MM.1S (cell line): ENCODE results near the gene ADM5.

Experiments used
- DNase-seq: peaks from one replicate; pipeline ENCODE4 v3.0.0-alpha.2; 2015
- H2AFZ ChIP-seq: fragments of 300-600 bp; sonication (generic); 2 replicates; pipeline ENCODE4 v1.6.0; 2016; ENCODE audit warnings: antibody characterized with exemption, low read length
- H3F3A ChIP-seq: fragments of 300-600 bp; sonication (generic); 2 replicates; pipeline ENCODE4 v1.6.1; 2016; ENCODE audit warnings: mild to moderate bottlenecking, antibody characterized with exemption, low read length, moderate library complexity, mixed read lengths; ENCODE audit not compliant: insufficient read depth
- H3K27ac ChIP-seq: fragments of 300-600 bp; sonication (generic); 2 replicates; pipeline ENCODE4 v1.5.1; 2016; ENCODE audit warnings: mild to moderate bottlenecking, low read length
- H3K27me3 ChIP-seq: fragments of 300-600 bp; sonication (generic); replicated peaks from 2 replicates; pipeline ENCODE4 v1.6.0; 2016; ENCODE audit warnings: low read length; ENCODE audit not compliant: insufficient read depth
- H3K36me3 ChIP-seq: fragments of 300-600 bp; sonication (generic); replicated peaks from 2 replicates; pipeline ENCODE4 v1.6.1; 2016; ENCODE audit warnings: mild to moderate bottlenecking, low read length, mixed read lengths; ENCODE audit not compliant: insufficient read depth
- H3K4me1 ChIP-seq: fragments of 300-600 bp; sonication (generic); 2 replicates; pipeline ENCODE4 v1.6.1; 2016; ENCODE audit warnings: low read length, mixed read lengths
- H3K4me2 ChIP-seq: fragments of 300-600 bp; sonication (generic); 2 replicates; pipeline ENCODE4 v1.6.0; 2016; ENCODE audit warnings: low read depth, low read length
- H3K4me3 ChIP-seq: fragments of 300-600 bp; sonication (generic); 2 replicates; pipeline ENCODE4 v1.5.1; 2016; ENCODE audit warnings: low read length, mixed read lengths
- H3K79me2 ChIP-seq: fragments of 300-600 bp; sonication (generic); 2 replicates; pipeline ENCODE4 v1.6.1; 2016; ENCODE audit warnings: mixed run types, low read length, mixed read lengths
- H3K9ac ChIP-seq: fragments of 300-600 bp; sonication (generic); 2 replicates; pipeline ENCODE4 v1.6.1; 2016; ENCODE audit warnings: low read length, mixed read lengths
- H3K9me2 ChIP-seq: fragments of 300-600 bp; sonication (generic); replicated peaks from 2 replicates; pipeline ENCODE4 v1.6.1; 2016; ENCODE audit warnings: mild to moderate bottlenecking, low read length, mixed read lengths; ENCODE audit not compliant: insufficient read depth
- H3K9me3 ChIP-seq: fragments of 300-600 bp; sonication (generic); replicated peaks from 2 replicates; pipeline ENCODE4 v1.6.1; 2016; ENCODE audit warnings: mild to moderate bottlenecking, low read length, mixed read lengths; ENCODE audit not compliant: insufficient read depth
- H4K20me1 ChIP-seq: fragments of 300-600 bp; sonication (generic); 2 replicates; pipeline ENCODE4 v1.6.1; 2016; ENCODE audit warnings: mild to moderate bottlenecking, low read length, moderate library complexity, mixed read lengths; ENCODE audit not compliant: insufficient read depth
- EZH2 ChIP-seq: fragments of 300-600 bp; sonication (generic); optimal IDR thresholded peaks from 2 replicates; pipeline ENCODE3; 2017; ENCODE audit warnings: low read depth, mild to moderate bottlenecking, antibody characterized with exemption, low read length, mixed read lengths
- EZH2phosphoT487 ChIP-seq: fragments of 300-600 bp; sonication (generic); IDR thresholded peaks from 2 replicates; pipeline ENCODE4 v1.6.1; 2018; ENCODE audit warnings: antibody characterized with exemption, low read length
- TF ChIP-seq, protein P1 (sequence below): fragments of 300-600 bp; sonication (generic); IDR thresholded peaks from 2 replicates; pipeline ENCODE4 v1.5.1; 2016; ENCODE audit warnings: antibody characterized with exemption, low read length, mixed read lengths

Gene ADM5

DNA sequence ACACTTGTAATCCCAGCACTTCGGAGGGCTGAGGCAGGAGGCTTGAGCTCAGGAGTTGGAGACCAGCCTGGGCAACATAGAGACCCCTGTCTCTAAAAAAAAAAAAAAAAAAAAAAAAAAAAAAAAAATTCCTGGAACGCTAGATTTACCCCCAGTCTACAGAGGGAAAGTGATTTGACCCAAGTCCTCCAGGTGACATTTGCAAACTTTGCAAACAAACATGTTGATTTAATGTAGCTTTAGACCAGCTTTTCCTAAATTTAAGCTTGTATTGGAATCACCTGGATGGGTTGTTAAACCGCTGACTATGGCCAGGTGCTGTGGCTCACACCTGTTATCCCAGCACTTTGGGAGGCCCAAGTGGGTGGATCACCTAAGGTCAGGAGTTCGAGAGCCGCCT is 10.0 kb downstream of the ADM5 start:
- no peaks in the 10 kb centered on the region for H3K4me1 ChIP-seq

DNA sequence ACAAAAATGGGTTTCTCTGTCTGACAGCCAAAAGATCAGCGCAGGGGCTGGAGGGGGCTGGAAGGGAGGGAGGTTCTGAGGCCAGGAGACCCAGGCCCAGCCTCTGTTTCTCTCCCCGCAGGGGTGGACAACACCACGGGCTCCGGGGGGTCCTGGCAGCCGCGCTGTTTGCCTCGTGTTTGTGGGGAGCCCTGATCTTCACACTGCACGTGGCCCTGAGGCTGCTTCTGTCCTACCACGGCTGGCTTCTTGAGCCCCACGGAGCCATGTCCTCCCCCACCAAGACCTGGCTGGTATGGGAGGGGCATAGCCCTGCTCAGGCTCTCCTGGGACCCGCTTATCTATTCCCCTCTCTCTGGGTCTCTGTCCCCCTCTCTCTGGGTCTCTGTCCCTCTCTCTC is 11.2 kb downstream of the ADM5 start:
- no peak overlapping the region for H3K4me2 ChIP-seq
- H3K9me3 ChIP-seq: no peaks in the 10 kb centered on the region
- no peak overlapping the region for H3K9ac ChIP-seq
- H3K4me3 ChIP-seq: no peak overlapping the region
- DNase-seq: no peak
- no peak for TF ChIP-seq EZH2
- TF ChIP-seq, protein P1, sequence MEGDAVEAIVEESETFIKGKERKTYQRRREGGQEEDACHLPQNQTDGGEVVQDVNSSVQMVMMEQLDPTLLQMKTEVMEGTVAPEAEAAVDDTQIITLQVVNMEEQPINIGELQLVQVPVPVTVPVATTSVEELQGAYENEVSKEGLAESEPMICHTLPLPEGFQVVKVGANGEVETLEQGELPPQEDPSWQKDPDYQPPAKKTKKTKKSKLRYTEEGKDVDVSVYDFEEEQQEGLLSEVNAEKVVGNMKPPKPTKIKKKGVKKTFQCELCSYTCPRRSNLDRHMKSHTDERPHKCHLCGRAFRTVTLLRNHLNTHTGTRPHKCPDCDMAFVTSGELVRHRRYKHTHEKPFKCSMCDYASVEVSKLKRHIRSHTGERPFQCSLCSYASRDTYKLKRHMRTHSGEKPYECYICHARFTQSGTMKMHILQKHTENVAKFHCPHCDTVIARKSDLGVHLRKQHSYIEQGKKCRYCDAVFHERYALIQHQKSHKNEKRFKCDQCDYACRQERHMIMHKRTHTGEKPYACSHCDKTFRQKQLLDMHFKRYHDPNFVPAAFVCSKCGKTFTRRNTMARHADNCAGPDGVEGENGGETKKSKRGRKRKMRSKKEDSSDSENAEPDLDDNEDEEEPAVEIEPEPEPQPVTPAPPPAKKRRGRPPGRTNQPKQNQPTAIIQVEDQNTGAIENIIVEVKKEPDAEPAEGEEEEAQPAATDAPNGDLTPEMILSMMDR: no peak
- no peak for TF ChIP-seq EZH2phosphoT487
- no peaks in the 10 kb centered on the region for H3K36me3 ChIP-seq
- H3K79me2 ChIP-seq: no peaks in the 10 kb centered on the region
- H3K27me3 ChIP-seq: peaks cover 36% of the 10 kb centered on the region
- no peak overlapping the region for H2AFZ ChIP-seq
- H3K4me1 ChIP-seq: no peaks in the 10 kb centered on the region
- no peaks in the 10 kb centered on the region for H3K9me2 ChIP-seq
- no peak overlapping the region for H3K27ac ChIP-seq
- no peaks in the 10 kb centered on the region for H4K20me1 ChIP-seq
- H3F3A ChIP-seq: no peaks in the 10 kb centered on the region

More for the DNA sequence above, 10.0 kb downstream of the ADM5 start:
- H3K9me3 ChIP-seq: no peaks in the 10 kb centered on the region
- H3K36me3 ChIP-seq: no peaks in the 10 kb centered on the region
- no peaks in the 10 kb centered on the region for H3F3A ChIP-seq
- no peaks in the 10 kb centered on the region for H4K20me1 ChIP-seq
- H3K27me3 ChIP-seq: peaks cover 24% of the 10 kb centered on the region
- DNase-seq: no peak
- H3K27ac ChIP-seq: no peak overlapping the region
- no peak overlapping the region for H3K9ac ChIP-seq
- H2AFZ ChIP-seq: no peak overlapping the region
- TF ChIP-seq EZH2 (no peak), EZH2phosphoT487 (no peak)
- TF ChIP-seq, protein P1: no peak
- H3K4me2 ChIP-seq: no peak overlapping the region
- no peaks in the 10 kb centered on the region for H3K79me2 ChIP-seq
- no peak overlapping the region for H3K4me3 ChIP-seq
- no peaks in the 10 kb centered on the region for H3K9me2 ChIP-seq

DNA sequence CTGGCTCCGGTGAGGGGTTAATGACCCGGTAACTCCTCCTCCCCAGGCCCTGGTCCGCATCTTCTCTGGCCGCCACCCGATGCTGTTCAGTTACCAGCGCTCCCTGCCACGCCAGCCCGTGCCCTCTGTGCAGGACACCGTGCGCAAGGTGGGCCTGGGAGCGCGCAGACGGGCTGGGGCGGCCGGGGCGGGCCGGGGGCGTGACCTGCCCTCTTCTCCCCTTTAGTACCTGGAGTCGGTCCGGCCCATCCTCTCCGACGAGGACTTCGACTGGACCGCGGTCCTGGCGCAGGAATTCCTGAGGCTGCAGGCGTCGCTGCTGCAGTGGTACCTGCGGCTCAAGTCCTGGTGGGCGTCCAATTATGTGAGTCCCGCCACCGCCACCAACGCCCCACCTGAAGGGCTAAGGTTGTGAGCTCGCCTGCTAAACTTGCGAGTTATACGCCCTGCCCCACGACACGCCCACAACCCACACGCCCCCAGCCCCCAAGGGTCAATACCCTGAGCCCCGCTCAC is 11.9 kb downstream of the ADM5 start:
- Histone ChIP-seq H3K4me2 (no peak overlapping the region), H3K27ac (no peak overlapping the region), H3K9me3 (no peaks in the 10 kb centered on the region), H3K4me3 (no peak overlapping the region), H3K36me3 (no peaks in the 10 kb centered on the region), H4K20me1 (no peaks in the 10 kb centered on the region), H3K4me1 (no peaks in the 10 kb centered on the region), H3K9ac (no peak overlapping the region), H2AFZ (no peak overlapping the region), H3K27me3 (peaks cover 43% of the 10 kb centered on the region), H3K79me2 (no peaks in the 10 kb centered on the region), H3K9me2 (no peaks in the 10 kb centered on the region), H3F3A (no peaks in the 10 kb centered on the region)
- TF ChIP-seq EZH2phosphoT487 (no peak), EZH2 (no peak)
- TF ChIP-seq, protein P1: no peak
- DNase-seq: no peak
